Karpas-422 (cell line): ENCODE results near the gene ALDH9A1. TPM values are rescaled to one million over a fixed set of nuclear protein-coding genes. Genes with fewer than 3 reads are reported as not detected.
"Not testable (repeated sequence)": the region's sequence is repeated elsewhere in the genome, so short reads cannot be mapped to it uniquely, and the experiment has no call there.

Experiments used
- DNase-seq: peaks from one replicate; pipeline ENCODE4 v3.0.0-alpha.2; 2015
- H2AFZ ChIP-seq: fragments of 200-600 bp; sonication (generic); 2 replicates; pipeline ENCODE4 v1.6.1; 2014; ENCODE audit warnings: antibody characterized with exemption, low read length, mixed read lengths
- H3K27ac ChIP-seq: fragments of 200-600 bp; sonication (generic); 2 replicates; pipeline ENCODE4 v1.5.1; 2014; ENCODE audit warnings: mild to moderate bottlenecking, low read length, moderate library complexity
- H3K27me3 ChIP-seq: fragments of 200-600 bp; sonication (generic); 2 replicates; pipeline ENCODE4 v1.6.1; 2014; ENCODE audit warnings: low read length, mixed read lengths
- H3K36me3 ChIP-seq: fragments of 200-600 bp; sonication (generic); 2 replicates; pipeline ENCODE4 v1.6.1; 2014; ENCODE audit warnings: low read length, mixed read lengths; ENCODE audit not compliant: insufficient read depth
- H3K4me1 ChIP-seq: fragments of 200-600 bp; sonication (generic); 2 replicates; pipeline ENCODE4 v1.6.1; 2014; ENCODE audit warnings: mild to moderate bottlenecking, low read length, mixed read lengths
- H3K4me2 ChIP-seq: fragments of 200-600 bp; sonication (generic); 2 replicates; pipeline ENCODE4 v1.6.1; 2014; ENCODE audit warnings: low read length, low read depth, mild to moderate bottlenecking; ENCODE audit not compliant: poor library complexity, severe bottlenecking
- H3K4me3 ChIP-seq: fragments of 200-600 bp; sonication (generic); 2 replicates; pipeline ENCODE4 v1.5.1; 2014; ENCODE audit warnings: mild to moderate bottlenecking, antibody characterized with exemption, low read length, mixed read lengths
- H3K79me2 ChIP-seq: fragments of 200-600 bp; sonication (generic); 2 replicates; pipeline ENCODE4 v1.6.1; 2014; ENCODE audit warnings: mild to moderate bottlenecking, low read length, mixed read lengths
- H3K9ac ChIP-seq: fragments of 200-600 bp; sonication (generic); 2 replicates; pipeline ENCODE4 v1.6.0; 2014; ENCODE audit warnings: low read length
- H3K9me2 ChIP-seq: fragments of 200-600 bp; sonication (generic), shearing (Covaris generic); replicated peaks from 2 replicates; pipeline ENCODE4 v1.6.0; 2014; ENCODE audit warnings: mild to moderate bottlenecking, low read length, moderate library complexity; ENCODE audit not compliant: insufficient read depth
- H3K9me3 ChIP-seq: fragments of 300-700, 200-600 bp; sonication (generic); 2 replicates; pipeline ENCODE4 v1.6.1; 2014; ENCODE audit warnings: low read length, mixed read lengths
- H4K20me1 ChIP-seq: fragments of 200-600 bp; sonication (generic); 2 replicates; pipeline ENCODE4 v1.6.1; 2014; ENCODE audit warnings: mild to moderate bottlenecking, antibody characterized with exemption, low read length, low read depth; ENCODE audit not compliant: insufficient read depth
- total RNA-seq: library from RNA; depleted of rRNA; stranded (reverse); fragments of >200 nt; shearing (Covaris generic); gene quantifications from 2 replicates; pipeline ENCODE4 v1.2.3, GENCODE V29; 2014; ENCODE audit warnings: low replicate concordance

ALDH9A1 gene
- total RNA-seq, 1 experiment from 2014 or later, result 45.1 TPM

- peaks cover 64% of the 10 kb centered on the region for H3K36me3 ChIP-seq
- no peak overlapping the region for H3K9ac ChIP-seq
- H2AFZ ChIP-seq, result no peak overlapping the region
- H3K27me3 ChIP-seq, result no peaks in the 10 kb centered on the region
- H3K4me2 ChIP-seq, result no peak overlapping the region
- peaks cover 1% of the 10 kb centered on the region; the same call in 1 of the 2 replicates for H3K79me2 ChIP-seq
- H3K9me2 ChIP-seq, result no peaks in the 10 kb centered on the region
- no peak overlapping the region for H3K4me3 ChIP-seq
- H3K27ac ChIP-seq, result no peak overlapping the region
- H3K4me1 ChIP-seq, result no peaks in the 10 kb centered on the region
- H4K20me1 ChIP-seq, result no peaks in the 10 kb centered on the region
- no peaks in the 10 kb centered on the region for H3K9me3 ChIP-seq
- DNase-seq, result no peak
Observed at GRCh38 chr1:165666152-165666825, 32.1 kb downstream of the ALDH9A1 start.

GRCh38 chr1:165662186-165662585, 36.2 kb downstream of the ALDH9A1 start:
- Histone ChIP-seq H3K27ac (no peak overlapping the region), H3K79me2 (no peaks in the 10 kb centered on the region), H3K9me3 (no peaks in the 10 kb centered on the region), H3K9ac (no peak overlapping the region), H2AFZ (no peak overlapping the region), H3K4me2 (no peak overlapping the region), H3K9me2 (no peaks in the 10 kb centered on the region), H4K20me1 (no peaks in the 10 kb centered on the region), H3K36me3 (peaks cover 48% of the 10 kb centered on the region; the same call in 1 of the 2 replicates), H3K27me3 (no peaks in the 10 kb centered on the region), H3K4me1 (no peaks in the 10 kb centered on the region), H3K4me3 (no peak overlapping the region)
- DNase-seq, result no peak

GRCh38 chr1:165661703-165662102, 36.7 kb downstream of the ALDH9A1 start:
- Histone ChIP-seq H3K9me2 (no peaks in the 10 kb centered on the region), H3K27me3 (no peaks in the 10 kb centered on the region), H2AFZ (no peak overlapping the region), H3K4me3 (no peak overlapping the region), H3K4me2 (no peak overlapping the region), H3K79me2 (no peaks in the 10 kb centered on the region), H3K36me3 (peaks cover 48% of the 10 kb centered on the region; the same call in 1 of the 2 replicates), H3K9ac (no peak overlapping the region), H3K4me1 (no peaks in the 10 kb centered on the region), H4K20me1 (no peaks in the 10 kb centered on the region), H3K27ac (no peak overlapping the region), H3K9me3 (no peaks in the 10 kb centered on the region)
- DNase-seq, result no peak

- no peak for DNase-seq
- H3K4me2 ChIP-seq, result no peak overlapping the region
- H3K9me3 ChIP-seq, result no peaks in the 10 kb centered on the region
- no peaks in the 10 kb centered on the region for H3K4me1 ChIP-seq
- H4K20me1 ChIP-seq, result no peaks in the 10 kb centered on the region
- H3K27me3 ChIP-seq, result no peaks in the 10 kb centered on the region
- peaks cover 31% of the 10 kb centered on the region; the same call in 1 of the 2 replicates for H3K36me3 ChIP-seq
- no peak overlapping the region for H3K9ac ChIP-seq
- no peaks in the 10 kb centered on the region for H3K9me2 ChIP-seq
- no peaks in the 10 kb centered on the region for H3K79me2 ChIP-seq
- H3K4me3 ChIP-seq, result no peak overlapping the region
- H2AFZ ChIP-seq, result no peak overlapping the region
- H3K27ac ChIP-seq, result no peak overlapping the region
Observed at GRCh38 chr1:165659581-165659895, 38.8 kb downstream of the ALDH9A1 start.

- DNase-seq, H3K4me1 ChIP-seq, H3K79me2 ChIP-seq, H3K27me3 ChIP-seq, H3K27ac ChIP-seq, H3K4me2 ChIP-seq, H4K20me1 ChIP-seq, H3K9ac ChIP-seq, H3K9me3 ChIP-seq, H3K4me3 ChIP-seq, H3K9me2 ChIP-seq, H2AFZ ChIP-seq: not testable (repeated sequence)
- peaks cover 26% of the 10 kb centered on the region; the same call in 1 of the 2 replicates for H3K36me3 ChIP-seq
Observed at GRCh38 chr1:165658766-165659580, 39.4 kb downstream of the ALDH9A1 start.

- Histone ChIP-seq H3K4me3 (no peak overlapping the region), H3K4me2 (no peak overlapping the region), H3K79me2 (no peaks in the 10 kb centered on the region), H3K9me3 (no peaks in the 10 kb centered on the region), H2AFZ (no peak overlapping the region), H3K4me1 (no peaks in the 10 kb centered on the region), H4K20me1 (no peaks in the 10 kb centered on the region), H3K36me3 (no peaks in the 10 kb centered on the region), H3K27me3 (no peaks in the 10 kb centered on the region), H3K9me2 (no peaks in the 10 kb centered on the region), H3K27ac (no peak overlapping the region), H3K9ac (no peak overlapping the region)
- DNase-seq, result no peak
Observed at GRCh38 chr1:165650981-165651625, 47.3 kb downstream of the ALDH9A1 start.

- Histone ChIP-seq H3K9me2 (no peaks in the 10 kb centered on the region), H3K27me3 (no peaks in the 10 kb centered on the region), H3K27ac (no peak overlapping the region), H3K4me3 (no peak overlapping the region), H4K20me1 (no peaks in the 10 kb centered on the region), H3K9ac (no peak overlapping the region), H3K4me2 (no peak overlapping the region), H3K79me2 (no peaks in the 10 kb centered on the region), H2AFZ (no peak overlapping the region), H3K9me3 (no peaks in the 10 kb centered on the region), H3K36me3 (no peaks in the 10 kb centered on the region), H3K4me1 (no peaks in the 10 kb centered on the region)
- no peak for DNase-seq
Observed at GRCh38 chr1:165648919-165649572, 49.3 kb downstream of the ALDH9A1 start.

GRCh38 chr1:165647970-165648369, 50.4 kb downstream of the ALDH9A1 start:
- no peaks in the 10 kb centered on the region for H3K27me3 ChIP-seq
- H4K20me1 ChIP-seq, result no peaks in the 10 kb centered on the region
- no peaks in the 10 kb centered on the region for H3K36me3 ChIP-seq
- no peaks in the 10 kb centered on the region for H3K79me2 ChIP-seq
- no peaks in the 10 kb centered on the region for H3K9me3 ChIP-seq
- no peak overlapping the region for H3K27ac ChIP-seq
- no peak overlapping the region for H3K9ac ChIP-seq
- no peaks in the 10 kb centered on the region for H3K4me1 ChIP-seq
- H2AFZ ChIP-seq, result no peak overlapping the region
- no peak for DNase-seq
- no peak overlapping the region for H3K4me2 ChIP-seq
- H3K4me3 ChIP-seq, result no peak overlapping the region
- no peaks in the 10 kb centered on the region for H3K9me2 ChIP-seq
